Measurements from ENCODE around the gene PTGES3L. TPM values are rescaled to one million over a fixed set of nuclear protein-coding genes. Genes with fewer than 3 reads are reported as not detected.
"Not testable (repeated sequence)": the region's sequence is repeated elsewhere in the genome, so short reads cannot be mapped to it uniquely, and the experiment has no call there.

The PTGES3L gene
- total RNA-seq, 2 donors from 2014 or later, result 4.6 to 7.9 TPM

- no peaks in the 10 kb centered on the region for H3K27me3 Mint-ChIP-seq (ENCODE audit: insufficient read depth)
- 11 to 19% methylated on average over 2 to 10 of the region's 10 CpGs for WGBS, 2 experiments (ENCODE audit: insufficient coverage in 1 of 2, insufficient read length in 1 of 2)
Observed at GRCh38 chr17:42999003-42999525, 19.2 kb upstream of the PTGES3L start.

DNA sequence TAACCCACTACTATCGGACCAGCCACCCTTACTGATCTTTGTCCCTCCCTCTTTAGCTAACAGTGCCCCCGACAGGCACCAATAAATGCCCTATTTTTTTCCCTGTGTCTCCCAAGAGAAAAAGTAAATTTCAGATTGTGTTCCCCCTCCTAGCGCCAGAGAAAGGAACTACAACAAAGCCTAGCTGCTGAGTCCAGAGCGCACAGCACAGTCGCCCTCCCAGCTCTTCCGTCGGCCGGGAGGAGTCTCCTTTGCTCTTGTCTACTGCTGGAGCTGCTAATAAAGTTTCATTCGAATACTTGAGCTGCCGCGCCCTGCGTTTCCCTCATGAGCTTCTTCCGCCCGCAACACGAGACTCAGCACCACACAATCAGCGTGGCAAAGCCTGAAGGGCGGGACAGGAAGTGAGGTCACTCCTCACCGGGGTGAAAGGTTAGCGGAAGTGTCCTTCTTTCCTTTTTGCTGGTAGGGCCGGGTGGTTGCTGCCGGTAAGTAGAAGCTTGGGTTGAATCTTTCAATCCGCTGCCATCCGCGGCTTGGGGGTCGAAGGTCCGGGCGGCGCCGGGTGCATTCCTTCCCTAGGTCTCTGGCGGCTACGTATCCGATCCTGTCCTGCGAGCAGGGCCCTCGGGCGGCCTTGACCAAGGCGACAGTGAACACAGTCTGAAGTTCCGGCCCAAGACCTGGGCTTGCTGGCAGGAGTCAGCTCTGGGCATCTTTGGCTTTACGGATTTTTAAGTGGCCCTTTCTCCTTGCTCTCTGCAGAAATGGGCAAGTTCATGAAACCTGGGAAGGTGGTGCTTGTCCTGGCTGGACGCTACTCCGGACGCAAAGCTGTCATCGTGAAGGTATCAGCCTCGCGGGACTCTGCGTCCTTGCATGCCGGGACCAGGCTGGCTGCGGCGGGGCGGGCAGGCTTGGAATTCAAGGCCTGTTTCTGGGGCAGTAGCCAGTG, 18.4 kb upstream of the PTGES3L start, which contains the start of gene RPL27:
Gene RPL27, plus strand, starts transcription at position 436 of the 955 bp plus-strand sequence. Its CDS starts 332 bp downstream, at position 768.
- Mint-ChIP-seq H3K27me3 (ENCODE audit: insufficient read depth) (no peaks in the 10 kb centered on the region), H3K9me3 (no peaks in the 10 kb centered on the region), H3K4me1 (peaks cover 18% of the 10 kb centered on the region), H3K36me3 (ENCODE audit: low read depth) (peaks cover 52% of the 10 kb centered on the region), H3K4me3 (peak within 1 kb of the TSS; percentile 99), H3K27ac (peak within 1 kb of the TSS; percentile 98)
- Histone ChIP-seq H3K9me3 (ENCODE audit: control insufficient read depth, low read length) (no peaks in the 10 kb centered on the region), H3K36me3 (ENCODE audit: control insufficient read depth, insufficient read depth, low read length) (peaks cover 61% of the 10 kb centered on the region), H3K27me3 (ENCODE audit: control insufficient read depth, insufficient read depth, low read length, poor library complexity, severe bottlenecking) (no peaks in the 10 kb centered on the region), H3K4me3 (ENCODE audit: low read length) (peak within 1 kb of the TSS; percentile 99), H3K27ac (ENCODE audit: low read depth, low read length) (peak within 1 kb of the TSS; percentile 99), H3K9ac (ENCODE audit: extremely low read depth, low read length, poor library complexity, severe bottlenecking) (peak within 1 kb of the TSS; percentile 99), H3K4me1 (ENCODE audit: control insufficient read depth, insufficient read depth, low read length) (peaks cover 7% of the 10 kb centered on the region)
- 0 to 1% methylated on average over 18 to 49 of the region's 49 CpGs for WGBS, 2 experiments (ENCODE audit: insufficient coverage in 1 of 2, insufficient read length in 1 of 2)
- TF ChIP-seq, protein P1, sequence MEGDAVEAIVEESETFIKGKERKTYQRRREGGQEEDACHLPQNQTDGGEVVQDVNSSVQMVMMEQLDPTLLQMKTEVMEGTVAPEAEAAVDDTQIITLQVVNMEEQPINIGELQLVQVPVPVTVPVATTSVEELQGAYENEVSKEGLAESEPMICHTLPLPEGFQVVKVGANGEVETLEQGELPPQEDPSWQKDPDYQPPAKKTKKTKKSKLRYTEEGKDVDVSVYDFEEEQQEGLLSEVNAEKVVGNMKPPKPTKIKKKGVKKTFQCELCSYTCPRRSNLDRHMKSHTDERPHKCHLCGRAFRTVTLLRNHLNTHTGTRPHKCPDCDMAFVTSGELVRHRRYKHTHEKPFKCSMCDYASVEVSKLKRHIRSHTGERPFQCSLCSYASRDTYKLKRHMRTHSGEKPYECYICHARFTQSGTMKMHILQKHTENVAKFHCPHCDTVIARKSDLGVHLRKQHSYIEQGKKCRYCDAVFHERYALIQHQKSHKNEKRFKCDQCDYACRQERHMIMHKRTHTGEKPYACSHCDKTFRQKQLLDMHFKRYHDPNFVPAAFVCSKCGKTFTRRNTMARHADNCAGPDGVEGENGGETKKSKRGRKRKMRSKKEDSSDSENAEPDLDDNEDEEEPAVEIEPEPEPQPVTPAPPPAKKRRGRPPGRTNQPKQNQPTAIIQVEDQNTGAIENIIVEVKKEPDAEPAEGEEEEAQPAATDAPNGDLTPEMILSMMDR (conservative IDR thresholded peaks at IDR 0.05), result peak; percentile 84
- DNase-seq, result peak; percentile 100

More at GRCh38 chr17:42999003-42999525, 19.2 kb upstream of the PTGES3L start:
- H3K9ac ChIP-seq (ENCODE audit: extremely low read depth, low read length, poor library complexity, severe bottlenecking), result peak overlapping the region; percentile 99
- H3K4me3 Mint-ChIP-seq, result peak overlapping the region; percentile 99
- H3K9me3 ChIP-seq (ENCODE audit: control insufficient read depth, low read length), result no peaks in the 10 kb centered on the region
- peak overlapping the region; percentile 98 for H3K27ac Mint-ChIP-seq
- no peak for DNase-seq
- peaks cover 18% of the 10 kb centered on the region for H3K4me1 Mint-ChIP-seq
- H3K27ac ChIP-seq (ENCODE audit: low read depth, low read length), result peak overlapping the region; percentile 99
- H3K4me1 ChIP-seq (ENCODE audit: control insufficient read depth, insufficient read depth, low read length), result peaks cover 7% of the 10 kb centered on the region
- TF ChIP-seq, protein P1 (conservative IDR thresholded peaks at IDR 0.05), result no peak
- H3K9me3 Mint-ChIP-seq, result no peaks in the 10 kb centered on the region
- no peaks in the 10 kb centered on the region for H3K27me3 ChIP-seq (ENCODE audit: control insufficient read depth, insufficient read depth, low read length, poor library complexity, severe bottlenecking)
- H3K36me3 Mint-ChIP-seq (ENCODE audit: low read depth), result peaks cover 55% of the 10 kb centered on the region
- H3K36me3 ChIP-seq (ENCODE audit: control insufficient read depth, insufficient read depth, low read length), result peaks cover 60% of the 10 kb centered on the region
- H3K4me3 ChIP-seq (ENCODE audit: low read length), result peak overlapping the region; percentile 99

DNA sequence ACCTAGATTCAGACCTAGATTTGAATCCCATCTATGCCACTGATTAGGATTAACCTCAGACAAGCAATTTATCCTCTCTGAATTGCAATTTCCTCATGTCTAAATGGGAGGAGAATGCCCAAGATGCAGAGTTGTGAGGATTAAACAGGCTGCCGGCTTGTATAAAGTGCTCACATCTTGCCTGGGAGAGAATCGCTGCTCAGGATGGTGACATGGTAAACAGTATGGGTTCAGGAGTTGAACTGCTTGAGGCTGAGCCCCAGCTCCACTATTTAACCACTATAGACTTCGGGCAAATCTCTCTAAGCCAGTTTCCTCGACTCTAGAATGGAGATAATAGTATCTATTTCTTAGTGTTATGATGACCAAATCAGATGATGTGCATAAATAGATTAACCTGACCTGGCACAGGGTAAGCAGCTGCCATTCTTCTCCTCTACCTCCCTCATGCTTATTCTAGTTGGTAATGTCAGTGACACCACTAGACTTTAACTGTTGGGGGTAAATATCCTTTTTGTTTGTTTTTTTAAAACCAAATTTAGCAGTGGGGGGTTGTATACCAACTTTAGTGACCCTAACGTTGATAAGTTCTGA, 17.6 kb upstream of the PTGES3L start:
- no peak overlapping the region for H3K9ac ChIP-seq (ENCODE audit: extremely low read depth, low read length, poor library complexity, severe bottlenecking)
- WGBS, 2 experiments (ENCODE audit: insufficient coverage in 1 of 2, insufficient read length in 1 of 2), result 42 to 44% methylated on average over 2 to 5 of the region's 5 CpGs
- TF ChIP-seq, protein P1 (conservative IDR thresholded peaks at IDR 0.05), result no peak
- peak overlapping the region; percentile 99 for H3K4me3 Mint-ChIP-seq
- peak overlapping the region; percentile 74 for H3K4me3 ChIP-seq (ENCODE audit: low read length)
- H3K36me3 ChIP-seq (ENCODE audit: control insufficient read depth, insufficient read depth, low read length), result peaks cover 61% of the 10 kb centered on the region
- peaks cover 52% of the 10 kb centered on the region for H3K36me3 Mint-ChIP-seq (ENCODE audit: low read depth)
- no peaks in the 10 kb centered on the region for H3K27me3 Mint-ChIP-seq (ENCODE audit: insufficient read depth)
- no peaks in the 10 kb centered on the region for H3K9me3 ChIP-seq (ENCODE audit: control insufficient read depth, low read length)
- peaks cover 18% of the 10 kb centered on the region for H3K4me1 Mint-ChIP-seq
- H3K27ac ChIP-seq (ENCODE audit: low read depth, low read length), result peak overlapping the region; percentile 3
- peak; percentile 56 for DNase-seq
- no peaks in the 10 kb centered on the region for H3K27me3 ChIP-seq (ENCODE audit: control insufficient read depth, insufficient read depth, low read length, poor library complexity, severe bottlenecking)
- no peaks in the 10 kb centered on the region for H3K9me3 Mint-ChIP-seq
- H3K4me1 ChIP-seq (ENCODE audit: control insufficient read depth, insufficient read depth, low read length), result peaks cover 7% of the 10 kb centered on the region
- H3K27ac Mint-ChIP-seq, result peak overlapping the region; percentile 98

GRCh38 chr17:42993913-42994312, 14.0 kb upstream of the PTGES3L start:
- Mint-ChIP-seq H3K36me3 (ENCODE audit: low read depth) (peaks cover 47% of the 10 kb centered on the region), H3K4me1 (peaks cover 11% of the 10 kb centered on the region)
- H3K27me3 ChIP-seq (ENCODE audit: control insufficient read depth, insufficient read depth, low read length, poor library complexity, severe bottlenecking); H3K9ac ChIP-seq (ENCODE audit: extremely low read depth, low read length, poor library complexity, severe bottlenecking); H3K27ac ChIP-seq (ENCODE audit: low read depth, low read length); H3K4me1 ChIP-seq (ENCODE audit: control insufficient read depth, insufficient read depth, low read length); H3K27me3 Mint-ChIP-seq (ENCODE audit: insufficient read depth); DNase-seq; H3K27ac Mint-ChIP-seq; H3K9me3 Mint-ChIP-seq; H3K4me3 ChIP-seq (ENCODE audit: low read length); H3K4me3 Mint-ChIP-seq; H3K9me3 ChIP-seq (ENCODE audit: control insufficient read depth, low read length): not testable (repeated sequence)
- WGBS, 2 experiments (ENCODE audit: insufficient coverage in 1 of 2, insufficient read length in 1 of 2), result 93% methylated on average over 9 of the region's 10 CpGs
- H3K36me3 ChIP-seq (ENCODE audit: control insufficient read depth, insufficient read depth, low read length), result peaks cover 59% of the 10 kb centered on the region

Data from endodermal cell (in vitro differentiated cells).